Stimulated activated naive B cell treated with anti-CD40 and anti-IgM and Interleukin-4, amounts not matched to agents 10 μg/mL and 1 μg/mL and 100 μg/mL, for 72 hours (primary cell): ENCODE results near the gene PLCH2.

Source experiments
- ATAC-seq, 2 donors: fragments of 150-1000 bp; cut with Tn5 transposase; replicated peaks; 2 replicates each; pipeline ENCODE4 v1.10.0; 2021; ENCODE audit warnings: moderate library complexity in 1 of 2
- DNase-seq: peaks from one replicate; pipeline ENCODE4 v3.0.0; 2021
- H3K27ac Mint-ChIP-seq: one replicate; pipeline ENCODE4 v1.8.0; 2022; ENCODE audit warnings: mild to moderate bottlenecking, mixed read lengths
- H3K27me3 Mint-ChIP-seq, 2 donors: one replicate each; pipeline ENCODE4 v1.8.0; 2022; ENCODE audit warnings: mixed read lengths in 2 of 2
- H3K36me3 Mint-ChIP-seq, 2 donors: one replicate each; pipeline ENCODE4 v1.8.0; 2022; ENCODE audit warnings: mixed read lengths in 2 of 2, mild to moderate bottlenecking in 1 of 2
- H3K4me1 Mint-ChIP-seq, 2 donors: one replicate each; pipeline ENCODE4 v1.8.0; 2022; ENCODE audit warnings: mixed read lengths in 2 of 2, mild to moderate bottlenecking in 1 of 2
- H3K4me3 Mint-ChIP-seq, 2 donors: one replicate each; pipeline ENCODE4 v1.8.0; 2022; ENCODE audit warnings: mild to moderate bottlenecking in 2 of 2, mixed read lengths in 2 of 2, moderate library complexity in 1 of 2
- H3K9me3 Mint-ChIP-seq, 2 donors: one replicate each; pipeline ENCODE4 v1.8.0; 2022; ENCODE audit warnings: mixed read lengths in 2 of 2, mild to moderate bottlenecking in 1 of 2

Gene PLCH2

GRCh38 chr1:2483970-2484369 is 7.9 kb downstream of the PLCH2 start:
- Mint-ChIP-seq H3K4me1 (peaks cover 4 to 16% of the 10 kb centered on the region in 2 donors), H3K27me3 (no peaks in the 10 kb centered on the region), H3K27ac (no peak overlapping the region), H3K36me3 (peaks cover 5 to 11% of the 10 kb centered on the region in 2 donors), H3K9me3 (peaks cover 9 to 13% of the 10 kb centered on the region in 2 donors), H3K4me3 (no peak overlapping the region)
- DNase-seq, result no peak
- ATAC-seq, result no peak

GRCh38 chr1:2486041-2486440 is 10.0 kb downstream of the PLCH2 start:
- DNase-seq, result no peak
- Mint-ChIP-seq H3K4me1 (peaks cover 4 to 15% of the 10 kb centered on the region in 2 donors), H3K4me3 (no peak overlapping the region), H3K27me3 (no peaks in the 10 kb centered on the region), H3K36me3 (peaks cover 12 to 17% of the 10 kb centered on the region in 2 donors), H3K9me3 (peaks cover 14 to 17% of the 10 kb centered on the region in 2 donors), H3K27ac (no peak overlapping the region)
- ATAC-seq, result no peak

GRCh38 chr1:2486558-2486957 is 10.5 kb downstream of the PLCH2 start:
- Mint-ChIP-seq H3K27ac (no peak overlapping the region), H3K4me1 (peaks cover 4 to 10% of the 10 kb centered on the region in 2 donors), H3K4me3 (no peak overlapping the region), H3K27me3 (no peaks in the 10 kb centered on the region), H3K9me3 (peaks cover 14 to 17% of the 10 kb centered on the region in 2 donors), H3K36me3 (peaks cover 12 to 17% of the 10 kb centered on the region in 2 donors)
- ATAC-seq, result no peak
- DNase-seq, result no peak

- H3K27me3 Mint-ChIP-seq, result no peaks in the 10 kb centered on the region
- DNase-seq, result no peak
These were observed 12.6 kb downstream of the PLCH2 start for GRCh38 chr1:2488688-2489087.

GRCh38 chr1:2489615-2490014 is 13.5 kb downstream of the PLCH2 start:
- Mint-ChIP-seq H3K9me3 (peaks cover 14 to 17% of the 10 kb centered on the region in 2 donors), H3K4me3 (no peak overlapping the region), H3K36me3 (peaks cover 12 to 17% of the 10 kb centered on the region in 2 donors), H3K4me1 (peaks cover 20 to 21% of the 10 kb centered on the region in 2 donors), H3K27ac (peak overlapping the region; percentile 42), H3K27me3 (no peaks in the 10 kb centered on the region)
- ATAC-seq (no peak), DNase-seq (no peak)

More at GRCh38 chr1:2488688-2489087, 12.6 kb downstream of the PLCH2 start:
- peaks cover 14 to 17% of the 10 kb centered on the region in 2 donors for H3K9me3 Mint-ChIP-seq
- H3K4me3 Mint-ChIP-seq, result no peak overlapping the region
- peaks cover 12 to 17% of the 10 kb centered on the region in 2 donors for H3K36me3 Mint-ChIP-seq
- H3K27ac Mint-ChIP-seq, result no peak overlapping the region
- peaks cover 16 to 17% of the 10 kb centered on the region in 2 donors for H3K4me1 Mint-ChIP-seq
- no peak for ATAC-seq

GRCh38 chr1:2492091-2492490 is 16.0 kb downstream of the PLCH2 start:
- H3K4me1 Mint-ChIP-seq, result peaks cover 37 to 41% of the 10 kb centered on the region in 2 donors
- H3K4me3 Mint-ChIP-seq, result no peak overlapping the region
- H3K27me3 Mint-ChIP-seq, result no peaks in the 10 kb centered on the region
- H3K27ac Mint-ChIP-seq, result no peak overlapping the region
- H3K9me3 Mint-ChIP-seq, result peaks cover 14 to 17% of the 10 kb centered on the region in 2 donors
- H3K36me3 Mint-ChIP-seq, result peaks cover 12 to 17% of the 10 kb centered on the region in 2 donors
- no peak for ATAC-seq
- DNase-seq, result no peak

GRCh38 chr1:2493218-2493617 is 17.1 kb downstream of the PLCH2 start:
- H3K9me3 Mint-ChIP-seq, result peaks cover 11 to 13% of the 10 kb centered on the region in 2 donors
- peaks cover 44 to 53% of the 10 kb centered on the region in 2 donors for H3K4me1 Mint-ChIP-seq
- peaks cover 10 to 11% of the 10 kb centered on the region in 2 donors for H3K36me3 Mint-ChIP-seq
- no peaks in the 10 kb centered on the region for H3K27me3 Mint-ChIP-seq
- H3K27ac Mint-ChIP-seq, result no peak overlapping the region
- no peak for DNase-seq
- no peak for ATAC-seq
- H3K4me3 Mint-ChIP-seq, result no peak overlapping the region

- peaks cover 8% of the 10 kb centered on the region in 2 donors for H3K36me3 Mint-ChIP-seq
- DNase-seq (no peak), ATAC-seq (peak in 1 of 2 donors; percentile 5)
- no peak overlapping the region for H3K27ac Mint-ChIP-seq
- peaks cover 6 to 7% of the 10 kb centered on the region in 2 donors for H3K9me3 Mint-ChIP-seq
- no peaks in the 10 kb centered on the region for H3K27me3 Mint-ChIP-seq
- H3K4me3 Mint-ChIP-seq, result no peak overlapping the region
- peaks cover 44 to 55% of the 10 kb centered on the region in 2 donors for H3K4me1 Mint-ChIP-seq
These were observed 17.7 kb downstream of the PLCH2 start for GRCh38 chr1:2493691-2494322.

- no peak for DNase-seq
- no peaks in the 10 kb centered on the region for H3K27me3 Mint-ChIP-seq
- no peak overlapping the region for H3K27ac Mint-ChIP-seq
- peaks cover under 1 to 3% of the 10 kb centered on the region in 2 donors for H3K9me3 Mint-ChIP-seq
- peaks cover 48 to 60% of the 10 kb centered on the region in 2 donors for H3K4me1 Mint-ChIP-seq
- no peak overlapping the region for H3K4me3 Mint-ChIP-seq
- ATAC-seq, result no peak
- peaks cover 3% of the 10 kb centered on the region in 2 donors for H3K36me3 Mint-ChIP-seq
These were observed 18.2 kb downstream of the PLCH2 start for GRCh38 chr1:2494323-2494693.

- H3K36me3 Mint-ChIP-seq, result no peaks in the 10 kb centered on the region
- ATAC-seq (no peak), DNase-seq (no peak)
- no peak overlapping the region for H3K4me3 Mint-ChIP-seq
- H3K9me3 Mint-ChIP-seq, result no peaks in the 10 kb centered on the region
- peaks cover 51 to 67% of the 10 kb centered on the region in 2 donors for H3K4me1 Mint-ChIP-seq
- peak overlapping the region; percentile 20 for H3K27ac Mint-ChIP-seq
- no peaks in the 10 kb centered on the region for H3K27me3 Mint-ChIP-seq
These were observed 18.9 kb downstream of the PLCH2 start for GRCh38 chr1:2495026-2495425.

GRCh38 chr1:2495546-2495945 is 19.5 kb downstream of the PLCH2 start:
- H3K9me3 Mint-ChIP-seq, result no peaks in the 10 kb centered on the region
- no peaks in the 10 kb centered on the region for H3K36me3 Mint-ChIP-seq
- no peak overlapping the region for H3K4me3 Mint-ChIP-seq
- no peak overlapping the region for H3K27ac Mint-ChIP-seq
- DNase-seq, result no peak
- peaks cover 56 to 73% of the 10 kb centered on the region in 2 donors for H3K4me1 Mint-ChIP-seq
- H3K27me3 Mint-ChIP-seq, result no peaks in the 10 kb centered on the region
- ATAC-seq, result peak; percentile 10 to 13

- Mint-ChIP-seq H3K36me3 (no peaks in the 10 kb centered on the region), H3K9me3 (no peaks in the 10 kb centered on the region), H3K4me1 (peaks cover 56 to 79% of the 10 kb centered on the region in 2 donors), H3K27ac (peak overlapping the region; percentile 80), H3K27me3 (no peaks in the 10 kb centered on the region), H3K4me3 (peak overlapping the region; percentile 37 to 50)
- ATAC-seq (peak; percentile 68 to 81), DNase-seq (peak; percentile 29)
These were observed 20.1 kb downstream of the PLCH2 start for GRCh38 chr1:2496087-2496622.

GRCh38 chr1:2496746-2497145 is 20.7 kb downstream of the PLCH2 start:
- Mint-ChIP-seq H3K9me3 (no peaks in the 10 kb centered on the region), H3K4me1 (peaks cover 55 to 81% of the 10 kb centered on the region in 2 donors), H3K4me3 (peak overlapping the region in 1 of 2 donors; percentile 37), H3K27me3 (no peaks in the 10 kb centered on the region), H3K36me3 (no peaks in the 10 kb centered on the region), H3K27ac (no peak overlapping the region)
- ATAC-seq (no peak), DNase-seq (no peak)

GRCh38 chr1:2497891-2498290 is 21.8 kb downstream of the PLCH2 start:
- H3K4me3 Mint-ChIP-seq, result no peak overlapping the region
- H3K4me1 Mint-ChIP-seq, result peaks cover 50 to 81% of the 10 kb centered on the region in 2 donors
- no peaks in the 10 kb centered on the region for H3K9me3 Mint-ChIP-seq
- no peak for DNase-seq
- no peaks in the 10 kb centered on the region for H3K36me3 Mint-ChIP-seq
- H3K27me3 Mint-ChIP-seq, result no peaks in the 10 kb centered on the region
- ATAC-seq, result no peak
- no peak overlapping the region for H3K27ac Mint-ChIP-seq

GRCh38 chr1:2498648-2499047 is 22.6 kb downstream of the PLCH2 start:
- ATAC-seq (no peak), DNase-seq (no peak)
- Mint-ChIP-seq H3K27ac (no peak overlapping the region), H3K9me3 (no peaks in the 10 kb centered on the region), H3K4me1 (peaks cover 43 to 74% of the 10 kb centered on the region in 2 donors), H3K36me3 (no peaks in the 10 kb centered on the region), H3K27me3 (no peaks in the 10 kb centered on the region), H3K4me3 (no peak overlapping the region)
